Ishikawa (cell line): Measurements from ENCODE around the gene SLC40A1.

ENCODE experiments used
- CEBPB ChIP-seq: IDR thresholded peaks from 2 replicates; pipeline ENCODE4 v1.6.1; 2012
- CREB1 ChIP-seq: IDR thresholded peaks from 2 replicates; pipeline ENCODE4 v1.6.1; 2012; ENCODE audit warnings: low read depth
- EGR1 ChIP-seq: IDR thresholded peaks from 2 replicates; pipeline ENCODE4 v1.6.1; 2012
- EP300 ChIP-seq: IDR thresholded peaks from 2 replicates; pipeline ENCODE4 v1.6.1; 2012; ENCODE audit warnings: borderline replicate concordance
- FOXM1 ChIP-seq: IDR thresholded peaks from 2 replicates; pipeline ENCODE4 v1.6.1; 2012; ENCODE audit warnings: low read depth, borderline replicate concordance
- MAX ChIP-seq: IDR thresholded peaks from 2 replicates; pipeline ENCODE4 v1.6.1; 2012
- NFIC ChIP-seq: IDR thresholded peaks from 2 replicates; pipeline ENCODE4 v1.6.1; 2012
- RAD21 ChIP-seq: IDR thresholded peaks from 2 replicates; pipeline ENCODE4 v1.6.1; 2012; ENCODE audit warnings: low read depth
- TAF1 ChIP-seq: IDR thresholded peaks from 2 replicates; pipeline ENCODE4 v1.6.1; 2012; ENCODE audit warnings: low read depth, mild to moderate bottlenecking
- TCF12 ChIP-seq: IDR thresholded peaks from 2 replicates; pipeline ENCODE4 v1.6.1; 2012; ENCODE audit warnings: low read depth
- TEAD4 ChIP-seq: IDR thresholded peaks from 2 replicates; pipeline ENCODE4 v1.6.1; 2012
- YY1 ChIP-seq: IDR thresholded peaks from 2 replicates; pipeline ENCODE4 v1.6.1; 2012; ENCODE audit warnings: low read depth
- ZBTB7A ChIP-seq: IDR thresholded peaks from 2 replicates; pipeline ENCODE4 v1.6.1; 2012; ENCODE audit warnings: low read depth
- TF ChIP-seq, protein P1 (sequence below): IDR thresholded peaks from 2 replicates; pipeline ENCODE4 v1.6.1; 2012
- TF ChIP-seq, protein P2 (sequence below): IDR thresholded peaks from 2 replicates; pipeline ENCODE4 v1.6.1; 2012; ENCODE audit warnings: low read depth, mild to moderate bottlenecking

Gene SLC40A1

GRCh38 chr2:189521699-189522434 lies 58.7 kb downstream of the SLC40A1 start:
- no peak for TF ChIP-seq ZBTB7A
- no peak for TF ChIP-seq CEBPB
- TF ChIP-seq NFIC = no peak
- no peak for TF ChIP-seq EP300
- no peak for TF ChIP-seq RAD21
- TF ChIP-seq MAX = no peak
- TF ChIP-seq CREB1 = no peak
- TF ChIP-seq, protein P1, sequence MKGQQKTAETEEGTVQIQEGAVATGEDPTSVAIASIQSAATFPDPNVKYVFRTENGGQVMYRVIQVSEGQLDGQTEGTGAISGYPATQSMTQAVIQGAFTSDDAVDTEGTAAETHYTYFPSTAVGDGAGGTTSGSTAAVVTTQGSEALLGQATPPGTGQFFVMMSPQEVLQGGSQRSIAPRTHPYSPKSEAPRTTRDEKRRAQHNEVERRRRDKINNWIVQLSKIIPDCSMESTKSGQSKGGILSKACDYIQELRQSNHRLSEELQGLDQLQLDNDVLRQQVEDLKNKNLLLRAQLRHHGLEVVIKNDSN = no peak
- TF ChIP-seq, protein P2, sequence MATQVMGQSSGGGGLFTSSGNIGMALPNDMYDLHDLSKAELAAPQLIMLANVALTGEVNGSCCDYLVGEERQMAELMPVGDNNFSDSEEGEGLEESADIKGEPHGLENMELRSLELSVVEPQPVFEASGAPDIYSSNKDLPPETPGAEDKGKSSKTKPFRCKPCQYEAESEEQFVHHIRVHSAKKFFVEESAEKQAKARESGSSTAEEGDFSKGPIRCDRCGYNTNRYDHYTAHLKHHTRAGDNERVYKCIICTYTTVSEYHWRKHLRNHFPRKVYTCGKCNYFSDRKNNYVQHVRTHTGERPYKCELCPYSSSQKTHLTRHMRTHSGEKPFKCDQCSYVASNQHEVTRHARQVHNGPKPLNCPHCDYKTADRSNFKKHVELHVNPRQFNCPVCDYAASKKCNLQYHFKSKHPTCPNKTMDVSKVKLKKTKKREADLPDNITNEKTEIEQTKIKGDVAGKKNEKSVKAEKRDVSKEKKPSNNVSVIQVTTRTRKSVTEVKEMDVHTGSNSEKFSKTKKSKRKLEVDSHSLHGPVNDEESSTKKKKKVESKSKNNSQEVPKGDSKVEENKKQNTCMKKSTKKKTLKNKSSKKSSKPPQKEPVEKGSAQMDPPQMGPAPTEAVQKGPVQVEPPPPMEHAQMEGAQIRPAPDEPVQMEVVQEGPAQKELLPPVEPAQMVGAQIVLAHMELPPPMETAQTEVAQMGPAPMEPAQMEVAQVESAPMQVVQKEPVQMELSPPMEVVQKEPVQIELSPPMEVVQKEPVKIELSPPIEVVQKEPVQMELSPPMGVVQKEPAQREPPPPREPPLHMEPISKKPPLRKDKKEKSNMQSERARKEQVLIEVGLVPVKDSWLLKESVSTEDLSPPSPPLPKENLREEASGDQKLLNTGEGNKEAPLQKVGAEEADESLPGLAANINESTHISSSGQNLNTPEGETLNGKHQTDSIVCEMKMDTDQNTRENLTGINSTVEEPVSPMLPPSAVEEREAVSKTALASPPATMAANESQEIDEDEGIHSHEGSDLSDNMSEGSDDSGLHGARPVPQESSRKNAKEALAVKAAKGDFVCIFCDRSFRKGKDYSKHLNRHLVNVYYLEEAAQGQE = no peak
- no peak for TF ChIP-seq EGR1
- no peak for TF ChIP-seq FOXM1
- no peak for TF ChIP-seq YY1
- TF ChIP-seq TCF12 = no peak
- TF ChIP-seq TEAD4 = no peak
- TF ChIP-seq TAF1 = no peak

- no peak for TF ChIP-seq MAX
- TF ChIP-seq YY1 = no peak
- TF ChIP-seq, protein P2 = no peak
- TF ChIP-seq TAF1 = no peak
- no peak for TF ChIP-seq TEAD4
- no peak for TF ChIP-seq ZBTB7A
- TF ChIP-seq TCF12 = no peak
- no peak for TF ChIP-seq CEBPB
- no peak for TF ChIP-seq CREB1
- TF ChIP-seq EGR1 = no peak
- no peak for TF ChIP-seq RAD21
- TF ChIP-seq EP300 = no peak
- no peak for TF ChIP-seq NFIC
- no peak for TF ChIP-seq FOXM1
Measured at GRCh38 chr2:189519631-189520387, 60.8 kb downstream of the SLC40A1 start.

DNA sequence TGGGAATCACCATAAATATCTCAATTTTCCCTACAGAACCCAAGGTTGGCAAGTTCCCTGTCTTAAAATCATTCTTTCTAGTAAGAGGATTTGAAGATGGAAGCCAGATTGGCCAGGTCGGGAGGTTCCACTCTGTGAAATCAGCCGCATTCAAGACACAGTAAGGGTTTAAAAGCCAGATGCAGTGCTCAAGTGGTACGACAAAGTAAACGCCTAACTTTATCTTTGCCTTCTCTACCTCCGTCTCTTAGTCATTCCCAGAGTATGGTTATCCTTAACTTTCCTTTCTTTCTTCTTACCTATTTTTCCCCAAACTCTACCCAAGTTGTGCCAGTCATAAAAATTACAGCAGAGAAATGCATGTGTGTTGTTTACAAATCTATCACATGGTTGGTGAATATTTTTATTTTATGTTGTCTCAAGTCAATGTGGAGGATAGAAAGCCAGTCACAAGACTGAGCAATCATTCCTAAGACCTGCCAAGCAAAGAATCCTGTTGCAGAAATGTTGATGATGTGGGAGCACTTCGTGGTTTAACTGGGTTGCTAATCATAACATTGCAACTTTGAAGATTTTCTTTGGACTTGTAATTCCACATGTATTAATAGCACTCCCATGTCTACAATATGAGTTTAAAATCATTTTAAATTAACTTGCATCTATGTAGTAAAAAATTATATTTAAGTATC lies 62.6 kb downstream of the SLC40A1 start:
- no peak for TF ChIP-seq EP300
- TF ChIP-seq CEBPB = no peak
- no peak for TF ChIP-seq TAF1
- TF ChIP-seq, protein P1 = no peak
- TF ChIP-seq MAX = no peak
- TF ChIP-seq FOXM1 = no peak
- TF ChIP-seq CREB1 = no peak
- TF ChIP-seq YY1 = no peak
- TF ChIP-seq, protein P2 = no peak
- TF ChIP-seq ZBTB7A = no peak
- no peak for TF ChIP-seq NFIC
- no peak for TF ChIP-seq EGR1
- TF ChIP-seq RAD21 = no peak
- no peak for TF ChIP-seq TEAD4
- no peak for TF ChIP-seq TCF12
